Activated CD4-positive, CD25-positive, alpha-beta regulatory T cell treated with anti-CD3 and anti-CD28 coated beads, Interleukin-2, amount 50 U/mL, for 72 hours (primary cell): ENCODE measurements around the gene SERPINI2.
"Not testable (repeated sequence)": the region's sequence is repeated elsewhere in the genome, so short reads cannot be mapped to it uniquely, and the experiment has no call there.

Experiments used
- DNase-seq: peaks from one replicate; pipeline ENCODE4 v3.0.0; 2021

Gene SERPINI2

DNA sequence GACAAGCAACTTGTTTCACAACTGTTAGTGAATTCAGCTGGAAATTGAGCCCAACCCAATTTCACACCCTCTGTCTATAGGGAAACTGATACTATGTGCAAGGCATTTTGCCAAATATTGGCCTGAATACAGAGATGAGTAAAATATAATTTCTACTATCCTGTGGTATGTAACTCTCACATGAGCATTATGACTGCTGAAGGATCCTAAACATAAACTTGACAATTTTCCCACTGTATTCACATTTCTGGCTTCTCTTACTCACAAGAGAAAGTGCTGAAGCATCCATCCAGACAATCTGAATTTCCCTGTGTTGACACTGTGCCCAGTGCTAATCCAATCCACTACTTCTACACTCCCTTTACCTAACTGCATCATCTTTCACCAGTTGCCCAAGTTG is 28.4 kb downstream of the SERPINI2 start:
- DNase-seq = no peak

DNA sequence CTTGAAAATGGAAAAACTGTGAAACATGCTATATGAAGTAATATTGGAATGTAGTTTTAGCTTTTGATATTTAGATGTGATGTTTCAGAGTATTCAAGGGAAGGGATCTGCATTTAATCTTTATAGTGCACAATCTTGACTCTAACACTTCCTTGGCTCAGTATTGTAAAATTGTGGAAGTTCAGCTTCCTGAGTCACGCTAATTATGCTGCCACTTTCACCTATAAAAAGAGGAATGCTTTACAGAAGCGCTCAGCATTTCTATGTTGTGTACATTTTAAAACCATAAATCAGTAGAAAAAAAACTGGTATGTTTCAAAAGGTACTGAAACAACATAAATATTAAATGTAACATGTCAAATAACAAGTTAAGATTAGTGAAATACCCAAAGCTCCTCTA is 32.6 kb downstream of the SERPINI2 start:
- DNase-seq = no peak

DNA sequence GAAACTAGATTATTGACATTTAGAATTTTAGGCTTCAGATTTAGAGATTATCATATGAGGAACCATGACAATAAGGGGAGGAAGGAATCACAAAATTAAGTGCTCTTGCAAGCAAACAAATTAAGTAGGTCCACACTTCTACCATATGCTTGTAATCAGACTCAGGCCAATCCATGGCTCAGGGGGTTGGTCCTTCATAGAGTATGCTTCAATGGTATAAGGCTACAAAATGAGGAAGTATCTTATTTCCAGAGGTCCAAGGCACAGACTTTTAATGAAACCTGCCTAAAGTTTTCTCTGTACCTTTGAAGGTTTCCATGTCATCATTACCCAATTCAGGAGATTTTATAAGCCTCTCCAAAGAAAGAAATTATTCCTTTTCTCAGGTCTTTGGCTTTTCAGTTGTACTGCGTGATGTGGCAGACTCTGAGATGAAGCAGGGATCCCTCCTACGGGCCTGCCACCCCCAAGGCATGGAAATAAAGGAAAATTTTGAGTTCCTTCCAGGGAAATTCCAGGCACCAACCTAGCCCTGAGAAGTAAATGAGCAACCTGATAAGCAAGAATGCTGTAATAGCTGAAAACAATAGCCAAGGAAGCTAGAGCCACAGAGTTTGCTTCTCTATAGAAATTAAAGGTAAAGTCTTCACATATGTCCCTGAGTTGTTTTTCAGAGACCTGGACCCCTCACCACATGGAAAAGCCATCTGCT is 36.3 kb downstream of the SERPINI2 start:
- no peak for DNase-seq

DNA sequence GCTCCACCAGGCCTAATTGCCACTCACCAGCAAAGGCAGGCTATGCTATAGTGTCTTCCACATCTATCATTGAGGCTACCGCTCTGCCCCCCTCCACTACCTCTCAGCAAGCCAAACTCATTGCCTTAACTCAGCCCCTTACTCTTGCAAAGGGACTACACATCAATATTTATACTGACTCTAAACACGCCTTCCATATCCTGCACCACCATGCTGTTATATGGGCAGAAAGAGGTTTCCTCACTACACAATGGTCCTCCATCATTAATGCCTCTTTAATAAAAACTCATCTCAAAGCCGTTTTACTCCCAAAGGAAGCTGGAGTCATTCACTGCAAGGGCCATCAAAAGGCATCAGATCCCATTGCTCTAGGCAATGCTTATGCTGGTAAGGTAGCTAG is 46.9 kb downstream of the SERPINI2 start:
- DNase-seq = not testable (repeated sequence)

DNA sequence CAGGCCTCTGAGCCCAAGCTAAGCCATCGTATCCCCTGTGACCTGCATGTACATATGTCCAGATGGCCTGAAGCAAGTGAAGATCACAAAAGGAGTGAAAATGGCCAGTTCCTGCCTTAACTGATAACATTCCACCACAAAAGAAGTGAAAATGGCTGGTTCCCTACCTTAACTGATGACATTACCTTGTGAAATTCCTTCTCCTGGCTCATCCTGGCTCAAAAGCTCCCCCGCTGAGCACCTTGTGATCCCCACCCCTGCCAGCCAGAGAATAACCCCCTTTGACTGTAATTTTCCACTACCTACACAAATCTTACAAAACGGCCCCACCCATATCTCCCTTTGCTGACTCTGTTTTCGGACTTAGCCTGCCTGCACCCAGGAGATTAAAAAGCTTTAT is 51.4 kb downstream of the SERPINI2 start:
- not testable (repeated sequence) for DNase-seq

DNA sequence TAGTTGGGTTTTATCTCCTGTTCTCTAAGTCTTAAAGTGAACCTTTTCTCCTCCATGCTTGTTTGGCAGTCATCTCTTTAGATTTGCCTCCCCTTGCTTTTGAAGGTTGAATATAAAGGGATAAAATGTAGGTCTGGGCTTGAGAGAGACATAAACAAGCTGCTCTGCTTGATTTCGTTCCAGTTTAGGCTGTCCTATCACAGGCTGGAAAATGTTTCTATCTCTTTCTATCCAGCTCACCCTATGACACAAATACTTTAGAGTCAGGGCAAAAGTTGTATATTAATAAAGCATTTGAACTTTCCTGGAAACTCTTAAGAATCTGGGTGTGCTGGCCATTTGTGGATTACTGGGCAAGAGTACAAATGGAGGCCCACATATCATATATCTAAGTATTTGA is 64.2 kb downstream of the SERPINI2 start:
- DNase-seq = no peak

DNA sequence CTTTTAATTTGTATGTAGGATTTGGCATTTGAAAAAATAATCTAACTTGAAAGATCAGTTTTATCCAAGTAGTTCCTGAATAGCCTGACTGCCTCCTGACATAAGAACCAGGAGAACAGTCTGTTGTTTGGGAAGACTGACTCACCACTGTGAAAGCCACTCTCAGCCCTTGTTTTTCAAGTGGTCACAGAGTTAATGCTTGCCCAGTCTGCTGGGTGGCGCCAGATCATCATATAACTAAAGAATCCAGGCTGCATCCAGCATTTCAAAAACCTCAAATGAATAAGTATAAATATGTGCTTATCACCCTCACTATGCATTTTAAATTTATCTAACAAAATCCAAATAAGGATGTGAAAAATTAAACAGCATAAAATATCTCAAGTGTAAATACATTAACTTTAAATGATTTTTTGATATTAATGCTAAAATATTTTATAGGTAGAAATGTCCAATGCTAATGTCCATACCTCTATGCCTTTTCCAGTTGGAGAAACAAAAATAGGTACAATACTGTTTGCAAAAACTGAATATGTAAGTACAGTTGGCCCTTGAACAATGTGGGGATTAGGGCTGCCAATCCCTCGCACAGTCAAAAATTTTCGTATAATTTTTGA is 66.9 kb downstream of the SERPINI2 start:
- no peak for DNase-seq

DNA sequence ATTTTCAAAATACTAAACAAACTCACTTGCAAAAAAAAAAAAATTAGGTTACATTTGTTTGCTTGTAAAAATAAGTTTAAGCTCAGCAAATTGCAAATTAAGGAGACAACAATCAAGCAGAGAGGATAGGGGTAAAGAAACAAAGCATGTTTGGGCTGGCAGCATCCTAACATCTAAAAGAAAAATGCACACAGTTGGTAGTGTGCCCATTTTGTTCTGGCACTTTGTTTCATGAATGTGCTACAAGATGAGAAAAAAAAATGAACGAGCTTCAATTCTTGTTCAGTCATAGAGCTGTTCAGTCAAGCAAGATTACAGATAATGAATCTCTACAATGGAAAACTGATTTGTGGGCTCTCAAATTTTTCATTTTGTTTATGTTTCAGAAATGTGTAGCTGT is 76.0 kb downstream of the SERPINI2 start:
- DNase-seq = no peak

DNA sequence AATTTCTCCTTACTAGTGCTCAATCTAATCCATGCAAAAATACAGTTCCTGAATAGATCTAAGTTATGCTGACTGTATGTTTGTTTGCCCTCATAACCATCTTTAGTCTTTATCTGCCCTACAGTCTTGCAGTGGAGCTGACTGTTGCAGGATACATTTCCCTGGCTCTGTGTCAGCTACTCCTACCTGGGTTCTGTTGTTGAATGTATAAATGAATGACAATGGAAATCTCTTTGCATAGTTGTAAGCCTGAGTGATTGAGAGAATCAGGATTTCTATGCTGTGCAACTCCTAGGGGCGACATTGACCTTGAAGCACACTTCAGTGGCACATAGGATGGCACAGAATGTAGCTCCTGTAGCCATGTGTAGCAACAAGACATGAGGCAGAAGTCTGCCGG is 77.8 kb downstream of the SERPINI2 start:
- DNase-seq = no peak

DNA sequence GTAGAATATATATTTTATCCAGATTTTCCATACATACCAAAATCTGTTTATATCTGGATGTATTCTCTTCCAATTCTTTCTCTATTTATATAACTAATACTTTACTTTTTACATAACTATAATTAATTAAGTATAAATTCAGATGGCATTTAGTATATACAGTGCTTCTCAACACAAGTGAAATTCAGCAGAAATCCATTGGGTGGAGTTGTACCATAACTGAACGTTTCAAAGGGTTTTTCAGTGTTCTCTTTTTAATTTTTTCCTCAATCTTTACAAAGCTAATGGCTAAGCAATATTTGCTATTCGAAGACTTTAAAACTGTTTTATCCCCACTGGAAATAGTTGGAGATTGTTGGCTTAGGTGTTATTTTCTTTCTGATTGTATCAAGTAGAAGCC is 79.8 kb downstream of the SERPINI2 start:
- DNase-seq = no peak
